SW 1271 (cell line): ENCODE data around the gene NIPA2.
A peak's percentile ranks its signal among the peaks of the same experiment; 100 is the strongest.
"Not testable (repeated sequence)": the region's sequence is repeated elsewhere in the genome, so short reads cannot be mapped to it uniquely, and the experiment has no call there.

ENCODE experiments used
- DNase-seq, 2 experiments: peaks; one replicate each; lab custom pipeline; 2025; lab: John Stamatoyannopoulos, UW

The NIPA2 gene

GRCh38 chr15:22838292-22839042, at the start of gene NIPA2:
Gene NIPA2, plus strand, starts transcription at chr15:22838666. Its CDS starts 13,066 bp downstream, at chr15:22851732.
- DNase-seq = peak; percentile 76 to 92

- no peak for DNase-seq
These were observed 44.4 kb upstream of the NIPA2 start for GRCh38 chr15:22794063-22794462.

- DNase-seq = no peak
These were observed 43.8 kb upstream of the NIPA2 start for GRCh38 chr15:22794621-22795167.

DNA sequence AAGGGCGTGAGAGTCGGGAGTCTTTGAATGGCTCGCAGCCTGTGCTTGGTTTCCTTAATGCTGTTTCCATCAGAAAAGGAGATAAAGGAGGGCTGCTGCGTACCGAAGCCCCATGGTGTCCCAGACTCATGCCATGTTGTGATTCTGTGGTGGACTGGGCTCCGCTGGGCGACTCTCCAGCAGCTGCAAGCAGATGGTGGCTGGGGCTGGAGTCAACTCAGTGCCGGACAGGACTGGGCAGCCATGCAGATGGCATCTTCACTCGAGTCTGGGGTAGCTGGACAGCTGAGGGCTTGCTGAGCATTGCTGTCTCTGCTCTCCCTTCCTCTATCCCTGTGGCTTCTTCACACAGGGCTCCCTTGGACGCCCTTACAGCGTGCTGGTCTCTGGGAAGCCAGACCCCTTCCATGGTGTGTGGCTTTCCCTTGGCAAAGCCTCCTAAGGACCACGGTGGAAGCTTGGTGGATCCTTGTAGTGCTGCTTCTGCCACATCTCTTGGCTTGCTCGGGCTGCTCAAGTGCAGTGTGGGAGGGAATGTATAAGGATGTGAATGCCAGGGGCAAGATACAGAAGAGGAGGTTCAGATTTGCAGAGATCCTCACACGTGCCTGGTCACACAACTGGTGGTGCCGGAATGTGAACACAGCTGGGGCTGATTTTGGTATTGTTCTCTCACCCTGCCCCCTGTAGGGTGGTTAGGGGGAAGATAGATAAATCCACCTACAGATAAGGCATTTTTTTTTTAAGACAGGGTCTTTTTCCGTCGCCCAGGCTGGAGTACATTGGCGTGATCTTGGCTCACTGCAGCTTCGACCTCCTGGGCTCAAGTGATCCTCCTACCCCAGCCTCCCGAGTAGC, 43.0 kb upstream of the NIPA2 start:
- DNase-seq = no peak

- DNase-seq = no peak
These were observed 42.4 kb upstream of the NIPA2 start for GRCh38 chr15:22796079-22796478.

DNA sequence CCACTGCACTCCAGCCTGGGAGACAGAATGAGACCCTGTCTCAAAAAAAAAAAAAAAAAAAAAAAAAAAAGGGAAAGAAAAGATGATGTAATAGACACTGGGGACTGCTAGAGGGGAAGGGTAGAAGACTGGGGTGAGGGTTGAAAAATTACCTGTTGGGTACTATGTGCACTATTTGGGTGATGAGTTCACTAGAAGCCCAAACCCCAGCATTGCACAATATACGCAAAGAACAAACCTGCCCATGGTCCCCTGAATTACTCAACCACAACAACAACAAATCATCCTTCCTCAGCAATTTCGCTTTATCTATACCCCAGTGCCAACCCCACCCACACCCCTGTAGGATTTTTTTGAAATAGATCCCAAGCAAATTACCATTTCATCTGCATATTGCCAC, 38.6 kb upstream of the NIPA2 start:
- DNase-seq = no peak

DNA sequence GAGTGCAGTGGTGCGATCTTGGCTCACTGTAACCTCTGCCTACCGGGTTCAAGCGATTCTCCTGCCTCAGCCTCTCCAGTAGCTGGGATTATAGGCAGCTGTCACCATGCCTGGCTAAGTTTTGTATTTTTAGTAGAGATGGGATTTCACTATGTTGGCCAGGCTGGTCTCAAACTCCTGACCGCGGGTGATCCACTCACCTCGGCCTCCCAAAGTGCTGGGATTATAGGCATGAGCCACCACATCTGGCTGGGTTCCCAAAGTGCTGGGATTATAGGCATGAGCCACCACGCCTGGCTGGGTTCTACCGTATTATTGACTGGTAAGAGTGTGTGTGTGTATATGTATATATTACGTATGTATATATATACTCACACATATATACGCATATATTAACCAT, 35.5 kb upstream of the NIPA2 start:
- not testable (repeated sequence) for DNase-seq

- DNase-seq = no peak
These were observed 32.3 kb upstream of the NIPA2 start for GRCh38 chr15:22806156-22806555.

DNA sequence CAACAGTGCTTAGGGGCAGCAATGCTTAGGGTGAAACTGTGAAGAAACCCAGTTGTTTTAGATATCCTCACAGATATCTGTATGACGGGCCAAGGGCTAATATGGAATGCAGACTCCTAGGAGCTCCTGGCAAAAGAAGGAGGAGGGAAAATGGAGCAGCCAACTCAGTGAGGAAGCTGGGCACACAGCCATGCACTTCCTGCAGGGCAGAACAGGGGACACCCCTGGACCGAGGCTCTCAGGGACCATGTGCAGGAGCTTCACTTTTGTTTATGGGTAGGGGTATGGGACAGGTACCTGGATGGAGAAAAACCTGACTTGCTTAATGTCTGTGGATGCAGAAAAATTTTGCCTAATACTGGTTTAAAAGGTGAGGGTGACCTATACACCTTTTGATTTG, 31.8 kb upstream of the NIPA2 start:
- DNase-seq = no peak

- not testable (repeated sequence) for DNase-seq
These were observed 30.6 kb upstream of the NIPA2 start for GRCh38 chr15:22807831-22808230.

- DNase-seq = no peak
These were observed 30.2 kb upstream of the NIPA2 start for GRCh38 chr15:22808240-22808639.

GRCh38 chr15:22808761-22809280, 29.6 kb upstream of the NIPA2 start:
- no peak for DNase-seq

- DNase-seq = no peak
These were observed 28.2 kb upstream of the NIPA2 start for GRCh38 chr15:22810033-22810852.

DNA sequence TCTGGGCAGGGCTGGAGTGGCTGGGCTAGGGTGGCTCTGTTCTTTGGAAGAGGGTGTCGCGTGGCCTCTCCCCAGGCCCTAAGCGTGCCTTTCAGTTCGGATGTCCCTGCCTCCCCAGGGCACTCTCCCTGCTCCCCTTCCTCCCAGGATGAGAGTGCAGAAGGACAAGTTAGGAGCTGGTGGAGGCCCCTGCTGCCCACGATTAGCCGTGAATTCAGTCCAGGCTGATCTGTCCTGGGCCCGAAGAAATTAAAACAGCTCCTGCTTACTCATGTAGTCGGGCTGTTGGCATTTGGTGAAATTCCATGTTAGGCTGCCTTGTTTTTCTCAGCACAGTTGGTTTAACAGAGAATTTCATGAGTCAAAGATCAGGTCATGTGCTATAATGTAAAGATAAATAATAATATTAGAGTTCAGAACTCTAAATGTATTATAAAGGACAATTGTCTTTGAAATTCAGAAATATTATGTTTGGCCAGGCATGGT, 27.6 kb upstream of the NIPA2 start:
- DNase-seq = no peak

DNA sequence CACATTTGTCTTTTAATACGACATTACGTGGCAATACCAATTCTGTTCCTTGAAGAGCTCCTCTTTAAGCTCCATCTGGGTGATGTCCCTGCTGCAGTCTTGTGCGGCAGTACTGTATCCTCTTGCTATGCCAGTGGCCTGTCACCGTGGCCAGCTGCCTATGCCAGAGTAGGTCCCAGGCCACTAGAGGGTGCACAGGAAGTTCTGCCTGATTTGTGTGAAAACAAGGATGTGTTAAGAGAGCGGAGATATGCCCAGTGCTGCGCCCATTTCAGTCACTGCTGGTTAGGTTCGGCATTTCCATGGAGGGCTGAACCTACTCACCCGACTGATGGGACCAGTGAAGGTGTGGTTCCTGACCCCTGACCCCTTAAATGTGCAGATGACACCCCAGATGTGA, 26.8 kb upstream of the NIPA2 start:
- DNase-seq = peak in 1 of 2 experiments; percentile 30

DNA sequence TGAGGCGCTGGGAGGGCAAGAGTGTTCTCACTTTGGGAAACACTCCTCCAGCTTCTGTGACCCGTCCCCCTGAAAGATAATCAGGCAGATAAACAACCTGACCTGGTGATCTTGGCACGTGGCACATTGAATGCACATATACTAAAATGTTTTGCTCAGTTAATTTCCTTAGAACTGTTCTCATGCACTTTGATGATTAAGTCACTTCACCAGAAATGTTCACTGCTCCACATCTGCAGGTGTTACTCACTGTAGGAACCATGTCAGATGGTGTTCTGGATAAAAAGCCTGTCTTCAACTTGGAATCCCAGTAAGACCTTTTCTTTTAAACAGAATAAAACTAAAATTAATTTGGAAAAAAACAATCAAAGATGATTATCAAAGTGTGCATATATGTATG, 24.6 kb upstream of the NIPA2 start:
- no peak for DNase-seq

DNA sequence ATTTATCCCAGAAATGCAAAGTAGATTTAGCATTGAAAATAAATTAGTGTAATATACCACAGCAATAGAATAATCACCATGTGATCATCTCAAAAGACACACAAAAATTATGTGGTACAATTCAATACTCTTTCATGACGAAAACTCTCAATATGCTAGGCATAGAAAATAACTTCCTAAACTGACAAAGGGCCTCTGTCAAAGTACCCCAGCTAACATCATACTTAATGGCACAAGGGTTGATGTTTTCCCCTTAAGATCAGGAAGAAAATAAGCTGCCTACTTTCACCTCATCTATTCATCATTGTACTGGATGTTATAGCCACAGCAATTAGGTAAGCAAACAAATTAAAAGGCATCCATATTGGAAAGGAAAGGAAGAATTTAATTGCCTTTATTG, 22.7 kb upstream of the NIPA2 start:
- DNase-seq = no peak

- no peak for DNase-seq
These were observed 18.8 kb upstream of the NIPA2 start for GRCh38 chr15:22819651-22820050.

DNA sequence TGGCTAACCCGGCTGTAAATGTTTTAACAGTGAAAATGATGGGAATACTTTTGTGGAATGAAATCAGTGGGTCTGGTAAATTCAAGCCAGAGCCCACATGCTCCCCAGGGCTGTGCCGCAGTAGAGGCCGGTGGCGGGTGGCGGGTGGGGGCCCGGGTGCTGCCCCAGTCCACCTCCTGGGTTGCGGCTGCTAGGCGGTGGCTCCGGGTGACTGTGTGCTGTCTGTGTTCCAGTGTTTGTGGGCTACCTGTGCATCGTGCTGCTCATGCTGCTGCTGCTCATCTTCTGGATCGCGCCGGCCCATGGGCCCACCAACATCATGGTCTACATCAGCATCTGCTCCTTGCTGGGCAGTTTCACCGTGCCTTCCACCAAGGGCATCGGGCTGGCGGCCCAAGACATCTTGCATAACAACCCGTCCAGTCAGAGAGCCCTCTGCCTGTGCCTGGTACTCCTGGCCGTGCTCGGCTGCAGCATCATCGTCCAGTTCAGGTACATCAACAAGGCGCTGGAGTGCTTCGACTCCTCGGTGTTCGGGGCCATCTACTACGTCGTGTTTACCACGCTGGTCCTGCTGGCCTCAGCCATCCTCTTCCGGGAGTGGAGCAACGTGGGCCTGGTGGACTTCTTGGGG, 14.9 kb upstream of the NIPA2 start:
- DNase-seq = no peak

- DNase-seq = no peak
These were observed 11.3 kb upstream of the NIPA2 start for GRCh38 chr15:22827125-22827524.

- DNase-seq = no peak
These were observed 7.0 kb upstream of the NIPA2 start for GRCh38 chr15:22831473-22831872.
